GM12892 (cell line): Measurements from ENCODE around the gene ZMYND12.

ENCODE experiments used
- POLR2A ChIP-seq: IDR thresholded peaks from 2 replicates; pipeline ENCODE4 v1.6.1; 2011; ENCODE audit warnings: low read depth, low read length, control low read depth
- POLR2AphosphoS5 ChIP-seq: IDR thresholded peaks from 2 replicates; pipeline ENCODE4 v1.6.1; 2011; ENCODE audit warnings: low read depth, low read length, control low read depth

DNA sequence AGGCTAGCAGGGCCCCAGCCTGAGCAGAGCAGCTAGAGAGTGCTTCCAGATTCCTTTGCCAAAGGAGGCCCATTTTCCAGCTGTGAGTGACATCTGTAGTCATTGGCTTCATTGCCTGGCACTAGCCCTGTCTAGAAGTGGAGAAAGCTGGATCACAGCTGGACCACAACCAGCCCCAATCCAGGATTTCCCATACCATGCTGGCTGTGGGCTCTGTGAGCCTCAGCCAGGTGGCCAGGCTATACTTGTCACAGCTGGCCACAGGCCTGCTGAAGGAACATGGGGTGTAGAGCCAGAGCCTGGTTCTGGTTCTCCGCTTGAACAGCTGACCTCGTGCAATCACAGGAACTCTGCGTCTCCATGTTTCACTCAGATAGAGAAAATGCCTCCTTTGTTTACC, 38.7 kb downstream of the ZMYND12 start:
- TF ChIP-seq POLR2A (no peak), POLR2AphosphoS5 (no peak)
